HG03439 (cell line): ENCODE data around the gene KLK15.
"Not testable (repeated sequence)": the region's sequence is repeated elsewhere in the genome, so short reads cannot be mapped to it uniquely, and the experiment has no call there.

Experiments used
- ATAC-seq: cut with Tn5 transposase; IDR thresholded peaks from one replicate; pipeline ENCODE4 v1.9.1; 2021; ENCODE audit warnings: mild to moderate bottlenecking, moderate library complexity; ENCODE audit not compliant: unreplicated experiment

The KLK15 gene

DNA sequence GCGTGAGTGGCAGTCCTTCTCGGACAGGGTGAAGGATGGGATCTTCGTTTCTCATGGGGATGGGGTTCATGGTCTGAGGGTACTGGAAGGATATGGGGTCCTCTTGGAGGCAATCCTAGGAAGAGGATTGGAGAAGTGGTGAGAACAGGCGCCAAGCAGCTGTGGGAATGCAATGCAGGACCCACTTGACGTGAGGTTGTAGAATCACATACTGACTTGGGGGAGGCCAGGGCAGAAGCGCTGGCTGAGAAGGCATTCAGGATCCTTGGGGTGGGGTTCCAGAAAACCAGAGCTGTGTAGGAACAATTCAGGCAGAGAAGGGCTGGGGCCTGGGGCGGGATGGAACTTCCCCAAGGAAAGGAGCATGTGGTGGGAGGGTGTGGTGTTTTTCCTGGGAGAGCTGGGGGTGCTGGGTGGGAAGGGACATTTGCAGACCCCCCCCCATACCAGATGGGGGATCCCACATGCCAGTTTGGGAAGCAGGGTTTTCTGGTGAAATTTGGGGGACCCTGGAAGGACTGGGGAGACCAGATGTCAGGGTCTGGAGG, 10.6 kb downstream of the KLK15 start:
- ATAC-seq, result no peak

DNA sequence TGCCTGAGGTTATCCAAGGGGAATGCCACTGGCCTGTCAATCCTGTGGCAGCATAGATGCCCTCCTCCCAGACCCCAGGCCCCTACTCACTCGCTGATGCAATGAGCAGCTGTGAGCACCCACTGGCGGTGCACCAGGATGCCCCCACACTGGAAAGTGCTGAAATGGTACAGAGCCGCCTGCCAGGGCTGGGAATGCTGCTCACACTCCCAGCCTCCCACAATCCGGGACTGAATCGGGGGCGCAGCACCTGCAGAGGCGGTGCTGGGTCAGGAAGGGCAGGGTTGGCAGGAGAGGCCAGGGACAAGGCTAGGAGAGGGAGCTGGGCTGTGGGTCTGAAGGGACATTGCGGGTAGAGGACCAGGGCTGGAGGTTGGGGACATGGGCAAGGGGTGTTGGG, 11.8 kb downstream of the KLK15 start:
- no peak for ATAC-seq

DNA sequence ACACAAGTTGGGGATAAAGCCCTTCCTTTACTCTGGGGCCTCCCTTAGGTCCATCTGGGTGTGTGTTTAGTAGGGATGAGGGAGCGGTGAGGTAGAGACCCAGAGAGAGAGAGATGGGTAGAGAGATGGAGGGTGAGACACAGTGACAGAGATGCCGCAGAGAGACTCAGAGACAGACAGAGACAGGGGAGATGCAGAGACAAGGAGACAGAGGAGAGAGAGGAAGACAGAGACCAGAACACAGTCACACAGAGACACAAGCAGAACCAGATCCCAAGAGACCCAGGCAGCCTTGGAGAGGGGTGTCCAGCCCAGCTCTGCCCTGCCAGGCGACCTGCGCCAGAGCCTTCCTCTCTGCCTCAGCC, 12.1 kb downstream of the KLK15 start:
- ATAC-seq, result no peak

DNA sequence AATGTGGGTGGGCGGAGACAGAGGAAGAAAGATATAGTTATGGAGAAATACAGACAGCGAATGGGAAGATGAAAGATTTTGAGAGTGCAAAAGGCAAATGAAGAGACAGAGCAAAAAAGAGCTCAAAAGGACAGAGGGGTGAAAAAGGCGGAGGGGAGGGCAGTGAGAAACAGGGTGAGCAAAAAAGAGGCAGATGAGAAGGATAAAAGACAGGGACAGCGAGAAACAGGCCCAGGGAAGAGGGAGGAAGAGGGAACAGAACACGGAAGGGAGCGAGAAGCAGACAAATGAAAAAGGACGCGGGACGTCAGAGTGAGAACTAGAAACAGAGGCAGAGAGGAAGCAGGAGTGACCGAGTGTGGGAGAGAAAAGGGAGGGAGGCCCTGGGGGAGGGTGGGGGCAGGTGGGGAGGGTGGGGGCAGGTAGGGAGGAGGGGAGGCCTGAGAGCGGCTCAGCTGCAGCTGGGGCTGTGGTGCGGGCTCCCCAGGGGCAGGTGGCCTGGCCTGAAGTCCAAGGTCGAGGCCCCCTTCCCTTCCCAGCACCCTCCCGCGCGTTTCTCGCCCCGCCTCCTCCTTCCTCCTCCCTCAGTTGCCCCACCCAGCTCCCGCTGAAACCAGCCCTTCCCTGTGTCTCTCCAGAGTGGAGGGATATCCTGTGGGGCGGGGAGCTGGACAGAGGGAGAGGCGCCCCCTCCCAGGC, 12.7 kb downstream of the KLK15 start:
- no peak for ATAC-seq

DNA sequence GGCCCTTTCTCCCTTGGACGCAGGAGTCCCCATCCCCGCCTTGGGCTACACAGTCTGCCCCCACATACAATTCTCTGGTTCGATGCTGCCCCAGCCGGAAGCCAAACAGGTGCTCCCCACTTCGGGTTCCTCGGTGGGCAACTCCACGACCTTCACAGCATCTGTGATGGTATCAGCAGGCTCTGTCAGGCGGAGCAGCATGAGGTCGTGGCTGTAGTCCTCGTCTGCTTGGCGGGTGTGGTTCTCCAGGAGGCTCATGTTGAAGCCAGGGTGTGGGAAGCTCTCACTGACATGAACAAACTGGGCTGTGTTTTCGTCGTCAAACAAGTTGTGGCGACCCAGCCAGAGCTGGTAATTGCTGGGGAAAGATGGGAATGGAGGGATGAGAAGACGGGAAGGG, 13.3 kb downstream of the KLK15 start:
- no peak for ATAC-seq

DNA sequence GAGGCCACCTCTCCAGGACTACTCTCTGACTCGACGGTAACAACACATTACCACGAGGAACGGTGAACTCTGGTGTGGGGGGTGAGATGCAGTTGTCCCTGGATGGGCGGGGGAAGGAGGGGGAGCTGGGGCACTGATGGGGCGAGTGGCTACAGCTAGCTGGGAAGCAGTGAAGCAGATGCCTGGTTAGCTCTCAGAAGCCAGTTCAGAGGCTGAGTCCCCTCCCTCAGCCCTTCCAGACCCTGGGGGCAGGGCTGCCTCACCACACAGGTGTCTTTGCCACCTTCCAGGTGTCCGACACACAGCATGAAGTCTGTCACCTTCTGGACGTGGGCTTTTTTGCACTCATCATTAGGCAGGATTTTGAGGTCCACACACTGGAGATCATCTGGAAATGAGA, 13.7 kb downstream of the KLK15 start:
- no peak for ATAC-seq

DNA sequence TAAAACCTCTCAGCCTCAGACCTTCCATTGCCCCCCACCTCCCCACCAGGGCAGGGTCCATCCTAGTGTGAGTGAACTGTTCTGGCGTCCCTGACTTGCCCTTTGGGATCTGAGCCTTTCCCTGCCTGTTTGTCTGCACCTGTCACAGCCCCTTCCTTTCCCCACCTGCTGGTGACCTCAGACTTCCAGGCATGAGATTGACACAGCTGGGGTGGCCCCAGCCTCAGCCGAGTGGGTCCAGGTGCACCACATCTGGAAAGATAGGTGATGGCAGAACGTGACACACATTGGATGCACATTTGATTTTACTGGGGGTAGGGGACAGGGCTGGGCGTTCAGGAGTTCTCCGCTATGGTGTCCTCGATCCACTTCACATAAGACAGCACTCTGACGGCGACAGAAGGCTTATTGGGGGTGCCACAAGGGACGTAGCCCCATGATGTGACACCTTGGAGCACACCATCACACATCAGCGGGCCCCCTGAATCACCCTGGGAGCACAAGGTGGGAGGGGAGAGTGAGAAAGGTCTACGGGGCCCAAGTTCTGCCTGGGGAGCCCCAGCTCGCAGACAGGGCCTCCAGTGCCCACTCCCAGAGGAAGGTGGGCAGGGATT, 14.4 kb downstream of the KLK15 start:
- ATAC-seq, result no peak

DNA sequence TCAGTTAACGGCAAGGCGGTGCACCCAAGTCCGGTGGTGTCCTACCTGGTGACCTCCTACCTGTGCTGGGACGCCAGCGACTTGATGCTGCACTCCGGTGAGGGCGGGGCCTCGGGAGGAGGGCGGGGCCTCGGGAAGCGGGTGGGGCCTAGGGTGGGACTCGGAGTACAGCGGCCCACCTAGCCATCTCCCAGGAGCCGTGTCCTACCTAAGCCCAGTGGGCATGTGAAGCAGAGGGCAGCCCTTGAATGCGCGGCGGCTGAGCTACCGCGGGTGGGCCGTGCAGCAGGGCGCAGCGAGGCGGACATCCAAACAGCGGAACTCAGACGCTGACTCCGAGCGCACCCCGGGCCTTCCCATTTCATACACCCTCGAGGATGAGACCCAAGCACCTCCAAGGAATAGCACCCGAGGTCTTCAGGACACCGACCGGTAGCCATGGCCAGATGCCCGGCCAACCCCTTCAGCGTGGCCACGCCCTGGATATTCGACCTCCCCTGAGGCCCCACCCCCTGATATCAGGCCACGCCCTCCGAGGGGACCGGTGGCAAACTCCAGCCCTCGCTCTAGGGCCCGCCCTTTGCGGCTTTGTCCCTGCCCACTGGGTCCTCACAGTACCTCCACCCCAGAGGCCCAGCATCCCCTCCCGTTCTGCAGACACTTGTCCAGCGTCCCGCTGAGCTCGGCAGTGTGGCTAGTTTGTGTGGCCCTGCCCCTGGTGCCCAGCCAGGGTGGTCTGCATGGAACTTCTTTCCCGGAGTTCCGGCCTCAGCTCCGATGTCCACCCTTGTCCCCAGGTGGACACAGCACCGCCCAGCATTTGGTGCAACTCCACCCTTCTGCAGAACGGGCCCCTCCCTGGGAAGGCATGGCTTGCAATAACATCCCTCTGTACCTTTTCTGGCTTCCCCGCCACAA, 15.2 kb downstream of the KLK15 start:
- peak; percentile 52 for ATAC-seq

DNA sequence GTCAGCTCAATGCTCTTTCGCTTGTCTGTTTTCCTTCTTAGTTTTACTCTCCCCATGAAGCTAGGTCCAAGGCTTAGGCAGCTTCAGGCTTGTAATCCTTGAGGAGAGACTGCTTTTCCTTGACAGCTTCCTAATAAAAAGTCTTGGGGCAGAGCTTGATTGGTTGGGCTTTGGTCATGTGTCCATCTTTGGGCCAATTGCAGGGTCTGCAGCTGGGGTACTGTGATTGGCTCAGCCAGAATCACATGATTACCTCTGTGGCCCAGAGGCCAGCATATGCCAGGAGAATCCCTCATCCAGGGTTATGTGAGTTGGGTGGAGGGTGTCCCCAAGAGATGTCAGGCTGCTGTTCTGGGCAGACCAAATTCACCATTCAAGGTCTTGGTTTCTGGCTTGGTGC, 17.9 kb downstream of the KLK15 start:
- ATAC-seq, result no peak

DNA sequence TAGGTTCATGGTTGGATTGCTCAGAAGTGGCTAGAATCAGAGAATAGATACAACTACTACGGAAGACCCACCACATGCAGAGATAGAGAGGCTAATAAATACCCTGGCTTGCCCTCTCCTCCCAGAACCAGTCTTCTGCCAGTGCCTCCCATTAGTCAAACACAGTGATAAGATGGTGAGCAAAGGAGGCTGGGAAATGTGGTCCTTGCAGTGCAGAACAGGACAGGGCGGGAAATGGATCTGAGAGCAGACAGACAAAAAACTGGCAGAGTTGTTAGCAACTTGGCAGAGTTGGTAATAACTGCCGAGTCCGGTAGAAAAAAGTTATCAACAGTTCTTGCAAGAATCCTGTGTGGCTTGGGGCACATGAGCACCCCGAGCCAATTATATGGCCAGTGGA, 18.5 kb downstream of the KLK15 start:
- no peak for ATAC-seq

DNA sequence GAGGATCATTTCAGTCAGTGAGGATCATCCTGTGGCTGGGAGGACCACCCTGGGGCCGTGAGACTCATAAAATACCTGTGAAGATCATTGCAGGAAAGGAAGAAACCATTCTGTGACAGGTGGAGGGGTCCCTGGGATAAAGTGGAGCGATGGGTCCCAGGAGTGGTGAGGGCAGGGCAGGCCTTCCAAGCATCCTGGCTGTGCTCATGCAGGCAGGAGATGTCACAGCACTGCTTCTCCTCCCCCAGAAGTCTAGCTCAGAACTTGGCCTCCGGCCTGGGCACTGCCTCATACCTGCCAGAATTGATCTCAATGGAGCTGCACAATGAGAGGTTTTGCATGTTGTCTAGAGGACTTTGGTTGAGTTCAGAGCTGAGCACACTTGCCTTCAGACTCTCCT, 20.9 kb downstream of the KLK15 start:
- ATAC-seq, result no peak

DNA sequence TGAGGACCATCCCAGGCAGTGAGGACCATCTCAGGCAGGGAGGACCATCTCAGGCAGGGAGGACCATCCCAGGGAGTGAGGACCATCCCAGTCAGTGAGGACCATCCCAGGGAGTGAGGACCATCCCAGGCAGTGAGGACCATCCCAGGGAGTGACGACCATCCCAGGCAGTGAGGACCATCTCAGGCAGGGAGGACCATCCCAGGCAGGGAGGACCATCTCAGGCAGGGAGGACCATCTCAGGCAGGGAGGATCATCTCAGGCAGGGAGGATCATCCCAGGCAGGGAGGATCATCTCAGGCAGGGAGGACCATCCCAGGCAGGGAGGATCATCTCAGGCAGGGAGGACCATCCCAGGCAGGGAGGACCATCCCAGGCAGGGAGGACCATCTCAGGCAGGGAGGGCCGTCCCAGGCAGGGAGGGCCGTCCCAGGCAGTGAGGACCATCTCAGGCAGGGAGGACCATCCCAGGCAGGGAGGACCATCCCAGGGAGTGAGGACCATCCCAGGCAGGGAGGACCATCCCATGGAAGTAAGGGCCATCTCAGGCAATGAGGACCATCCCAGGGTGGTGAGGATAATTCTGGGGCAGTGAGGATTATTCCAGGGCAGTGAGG, 21.6 kb downstream of the KLK15 start:
- ATAC-seq, result not testable (repeated sequence)

DNA sequence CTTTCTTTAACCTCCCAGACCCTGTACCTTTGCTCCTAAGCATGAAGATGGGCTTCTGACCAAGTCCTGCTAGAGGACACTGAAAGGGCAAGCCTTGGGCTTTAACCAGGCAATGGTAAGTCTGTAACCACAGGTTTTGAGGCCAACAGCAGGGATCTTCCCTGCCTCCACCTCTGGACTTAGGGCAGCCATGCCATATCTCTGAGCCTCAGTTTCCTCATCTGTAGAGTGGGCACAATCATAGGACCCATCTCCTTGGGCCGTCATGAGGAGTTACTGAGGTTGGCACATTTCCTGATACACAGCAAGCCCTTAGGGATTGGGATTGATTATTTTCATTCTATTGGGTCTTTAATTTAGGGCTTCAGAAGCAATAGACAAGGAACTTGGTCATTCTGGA, 24.5 kb downstream of the KLK15 start:
- ATAC-seq, result no peak

DNA sequence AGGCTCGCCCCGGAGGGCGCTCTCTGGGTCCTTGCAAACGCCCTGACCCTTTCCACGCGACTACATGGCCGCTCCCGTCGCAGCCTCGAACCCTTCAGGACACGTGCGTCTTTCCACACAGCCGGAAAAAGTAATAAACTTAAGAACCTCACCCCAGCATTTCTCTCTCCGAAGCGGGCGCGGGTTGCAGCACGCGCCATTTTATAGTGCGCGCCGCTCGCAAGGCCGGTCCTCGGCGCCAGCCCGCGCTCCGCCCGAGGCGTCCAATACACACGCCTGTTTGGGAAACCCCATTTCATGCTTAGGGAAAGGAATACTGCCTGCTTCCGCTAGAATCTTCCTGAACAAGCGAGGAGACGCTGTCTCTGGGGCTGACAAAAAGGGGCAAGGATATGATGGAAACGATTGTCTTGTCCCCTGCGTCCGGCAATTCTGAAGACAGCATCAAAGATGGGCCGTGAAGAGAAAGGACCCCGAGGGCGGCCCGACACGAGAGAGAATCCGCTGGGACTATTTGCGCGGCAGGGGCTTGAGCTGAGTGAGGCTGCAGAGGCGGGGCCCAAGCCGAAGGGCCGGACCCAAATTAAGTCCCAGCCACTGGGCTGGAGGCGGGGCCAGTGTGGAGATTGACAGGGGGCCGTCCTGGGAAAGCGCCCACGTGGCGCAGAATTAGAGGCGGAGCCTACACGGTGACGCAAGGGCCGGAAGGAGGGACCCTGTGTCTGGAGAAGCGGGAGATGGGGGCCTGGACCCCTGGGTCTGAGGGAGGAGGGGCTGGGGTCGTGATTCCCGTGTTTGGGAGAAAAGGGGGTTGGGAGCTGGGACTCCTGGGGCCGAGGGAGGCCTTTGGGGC, 28.7 kb downstream of the KLK15 start:
- ATAC-seq, result peak; percentile 94

DNA sequence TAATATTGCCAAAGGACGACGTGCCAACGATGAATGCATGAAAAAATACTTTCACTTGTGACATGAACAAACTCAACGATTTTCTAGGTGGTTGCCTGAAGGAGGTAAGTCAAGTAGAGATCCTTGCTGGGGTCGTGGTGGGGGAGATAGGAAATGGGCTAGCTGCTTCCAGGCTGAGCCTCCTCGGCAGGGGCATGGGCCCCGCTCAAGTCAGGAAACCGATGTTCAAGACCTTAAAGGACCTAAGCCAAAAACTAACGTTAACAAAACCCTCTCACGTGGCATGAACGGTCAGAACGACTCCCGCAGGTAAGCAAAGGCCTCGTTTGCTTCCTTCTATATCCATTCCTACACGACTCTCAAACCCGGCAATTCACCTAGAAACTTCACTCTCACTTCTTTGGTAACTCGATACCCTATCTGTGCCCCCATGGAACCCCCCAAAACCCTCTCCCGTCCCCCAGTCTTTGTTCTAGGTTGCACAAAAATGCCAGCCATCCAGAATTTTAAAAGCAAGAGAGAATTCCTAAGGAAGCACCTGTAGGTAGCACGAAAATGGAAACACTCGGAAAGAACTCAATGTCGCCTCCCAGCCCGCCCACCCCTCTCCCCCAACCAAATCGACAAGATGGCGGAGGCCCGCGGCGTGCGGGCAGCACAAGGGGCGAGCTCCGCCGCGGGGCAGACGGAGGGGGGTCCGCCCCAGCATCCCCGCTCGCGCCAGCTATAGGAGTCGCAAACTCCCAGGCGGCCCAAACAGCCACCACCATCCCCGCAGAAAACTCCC, 29.5 kb downstream of the KLK15 start:
- no peak for ATAC-seq

DNA sequence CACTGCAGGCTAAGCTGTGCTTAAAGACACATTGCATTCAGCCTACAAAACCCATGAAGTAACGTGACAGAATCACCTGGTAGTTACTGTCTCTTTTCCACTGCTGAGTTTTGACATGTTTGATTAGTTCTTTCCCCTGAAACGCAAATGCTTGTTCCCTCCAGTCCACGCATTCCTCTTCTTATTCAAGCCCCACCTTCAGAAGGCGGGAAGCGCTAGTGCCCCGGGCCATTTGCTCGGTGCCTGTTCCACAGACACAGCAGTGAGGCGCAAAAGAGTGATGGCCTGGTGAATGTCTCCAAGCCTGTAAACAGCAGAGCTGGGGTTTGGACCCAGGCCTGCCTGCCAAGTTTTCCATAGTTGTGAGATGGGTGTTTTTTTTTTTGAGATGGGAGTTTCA, 32.3 kb downstream of the KLK15 start:
- ATAC-seq, result no peak

DNA sequence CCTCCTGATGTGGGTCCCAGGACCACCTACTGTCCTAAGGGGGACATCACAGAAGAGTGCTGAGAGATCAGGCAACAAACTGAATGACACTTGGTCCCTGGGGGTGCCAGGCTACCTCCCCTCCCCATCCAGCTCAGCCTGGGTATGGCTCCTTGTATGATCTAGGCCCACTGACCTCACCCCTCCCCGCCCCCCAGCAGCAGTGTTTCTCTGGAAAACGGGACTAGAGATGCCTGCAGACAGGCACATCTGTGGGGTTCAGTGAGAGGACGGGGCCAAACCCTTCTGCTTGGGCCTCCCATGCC, 33.9 kb downstream of the KLK15 start:
- no peak for ATAC-seq

DNA sequence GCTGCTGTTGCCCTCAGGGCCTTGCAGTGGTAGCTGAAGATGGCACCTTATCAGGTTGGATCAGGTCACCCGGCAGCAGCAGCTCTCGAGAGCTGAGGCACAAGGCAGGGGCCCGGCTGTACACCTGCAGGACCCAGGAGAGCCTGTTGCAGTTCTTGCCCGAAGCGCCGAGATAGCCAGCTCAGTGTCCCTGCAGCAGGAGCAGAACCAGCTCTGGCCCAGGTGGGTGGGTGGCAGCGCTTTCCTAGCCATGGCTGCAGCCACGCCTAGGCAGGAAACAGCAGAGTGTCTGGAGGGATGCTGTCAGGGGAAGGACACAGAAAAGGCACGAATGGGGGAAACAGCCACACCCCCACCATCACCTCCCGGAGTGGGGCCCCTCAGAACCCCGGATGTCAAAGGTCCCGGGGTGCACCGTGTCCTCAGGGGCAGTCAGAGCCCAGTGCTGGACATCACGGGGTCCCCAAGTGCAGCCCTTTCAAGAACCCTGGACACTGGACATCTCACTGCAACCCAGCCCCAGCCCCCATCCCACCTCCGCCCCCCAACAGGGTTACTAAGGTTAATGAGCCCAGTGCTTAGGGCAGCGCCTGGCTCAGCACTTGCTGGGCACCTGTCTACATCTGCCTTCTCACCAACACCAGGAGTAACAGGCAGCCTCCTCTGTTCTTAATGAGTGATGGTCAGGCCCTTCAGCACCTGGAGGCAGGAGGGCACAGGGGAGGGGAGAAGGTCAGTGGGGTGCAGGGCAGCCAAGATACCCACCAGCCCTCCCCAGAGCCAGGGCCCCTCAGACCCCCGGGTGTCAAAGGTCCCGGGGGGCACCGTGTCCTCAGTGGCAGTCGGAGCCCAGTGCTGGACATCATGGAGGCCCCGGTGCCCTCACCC, 34.5 kb downstream of the KLK15 start:
- no peak for ATAC-seq
